Brain microvascular endothelial cell (primary cell): ENCODE data around the gene ITGA3.
A peak's percentile ranks its signal among the peaks of the same experiment; 100 is the strongest.

Experiments
- DNase-seq: peaks from one replicate; pipeline ENCODE4 v3.0.0-alpha.2; 2020
- H3K27ac ChIP-seq: fragments of 250-450 bp; sonication (Bioruptor Pico); 2 replicates; pipeline ENCODE4 v1.5.1; 2020; ENCODE audit warnings: mild to moderate bottlenecking, moderate library complexity
- H3K27me3 ChIP-seq: fragments of 250-450 bp; sonication (Bioruptor Pico); replicated peaks from 2 replicates; pipeline ENCODE4 v1.5.1; 2020; ENCODE audit warnings: mild to moderate bottlenecking
- H3K36me3 ChIP-seq: fragments of 250-450 bp; sonication (Bioruptor Pico); replicated peaks from 2 replicates; pipeline ENCODE4 v1.5.1; 2020; ENCODE audit warnings: mild to moderate bottlenecking
- H3K4me3 ChIP-seq: 2 replicates; pipeline ENCODE4 v1.5.1; 2011; ENCODE audit warnings: low read depth, mild to moderate bottlenecking, control low read depth, low read length, moderate library complexity
- in situ Hi-C: cut with HindIII; loops from 2 replicates; pipeline ENCODE4 v1.10.0; 2017; ENCODE audit warnings: low sequenced_read_pairs, low pct_ligation_motif_present
- TF ChIP-seq, protein P1 (sequence below): IDR thresholded peaks from 2 replicates; pipeline ENCODE4 v1.5.1; 2011; ENCODE audit warnings: low read depth, mild to moderate bottlenecking, moderate library complexity, low read length, control low read depth, inconsistent platforms; ENCODE audit errors: missing control alignments

The ITGA3 gene

DNA sequence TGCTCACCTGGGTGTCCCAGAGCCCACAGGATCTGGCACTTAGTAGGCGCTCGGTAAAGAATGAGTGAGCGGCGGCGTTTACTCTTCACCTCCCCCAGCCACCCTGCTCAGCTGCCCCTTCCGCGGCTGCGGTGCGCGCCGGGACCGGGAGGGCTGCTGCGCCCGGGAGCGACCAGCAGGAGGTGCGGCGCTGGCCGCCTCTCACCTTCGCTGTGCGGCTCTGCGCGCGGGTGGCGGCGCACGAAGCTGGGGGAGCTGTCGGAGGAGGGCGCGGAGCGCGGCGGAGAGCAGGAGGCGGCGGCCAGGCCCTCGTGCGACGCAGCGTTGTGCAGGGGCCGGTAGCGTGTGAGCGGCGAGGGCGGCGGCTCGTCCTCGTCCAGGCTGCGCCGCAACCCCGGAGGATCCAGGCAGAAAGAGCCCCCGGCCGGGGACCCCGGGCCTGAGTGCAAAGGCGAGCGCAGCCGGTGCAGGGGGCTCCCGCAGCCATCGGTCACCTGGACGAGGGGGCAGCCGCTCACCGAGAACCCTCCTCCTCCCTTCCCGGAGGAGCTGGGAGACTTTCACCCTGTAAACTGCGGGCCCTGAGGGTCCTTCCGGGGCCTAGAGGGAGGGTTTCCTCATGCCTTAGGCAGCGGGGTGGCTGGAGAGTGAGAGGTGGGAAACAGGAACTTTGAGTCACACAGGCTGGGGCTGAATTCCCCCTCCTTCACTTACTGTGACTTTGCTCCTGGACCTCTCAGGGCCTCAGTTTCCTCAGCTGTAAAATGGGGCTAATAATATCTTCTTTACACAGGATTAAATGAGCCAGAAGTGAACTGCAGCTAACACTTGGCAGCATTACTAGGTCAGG, 61.5 kb downstream of the ITGA3 start:
- in situ Hi-C loops, result no loop called here
- no peak for DNase-seq

DNA sequence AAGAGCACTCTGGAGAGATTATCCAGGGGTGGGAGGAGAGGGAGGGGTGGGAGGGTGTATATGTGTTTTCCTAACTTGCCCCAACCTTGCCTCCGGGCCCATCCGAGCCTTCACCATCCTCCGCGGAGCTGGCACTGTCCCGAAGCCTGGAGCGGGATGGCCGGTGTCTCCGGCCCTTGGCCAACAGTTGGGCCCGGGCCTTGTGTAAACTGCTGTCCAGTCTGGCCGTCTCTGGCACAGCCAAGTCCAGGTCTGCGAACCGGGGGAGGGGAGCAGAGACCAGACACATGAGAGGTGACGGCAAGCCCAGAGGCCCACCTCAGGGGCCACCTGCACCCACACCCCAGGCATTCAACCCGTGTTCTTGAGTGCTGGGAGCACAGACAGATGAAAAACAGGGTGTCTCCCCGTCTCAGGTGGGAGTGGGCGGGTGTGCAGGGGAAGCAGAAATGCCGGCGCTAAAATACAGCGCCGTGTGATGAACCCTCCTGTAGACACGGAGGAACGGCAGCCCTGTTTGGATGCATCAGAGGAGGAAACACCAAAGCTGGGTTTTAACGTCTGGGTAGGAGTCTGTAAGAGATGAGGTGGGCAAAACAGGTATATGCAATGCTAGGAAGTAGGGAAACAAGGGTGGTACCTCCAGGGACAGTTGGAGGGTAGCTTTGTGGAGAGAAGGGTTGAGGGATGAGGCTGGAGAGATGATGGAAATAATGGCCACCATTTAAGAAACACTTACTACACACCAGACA, 62.3 kb downstream of the ITGA3 start:
- TF ChIP-seq, protein P1, sequence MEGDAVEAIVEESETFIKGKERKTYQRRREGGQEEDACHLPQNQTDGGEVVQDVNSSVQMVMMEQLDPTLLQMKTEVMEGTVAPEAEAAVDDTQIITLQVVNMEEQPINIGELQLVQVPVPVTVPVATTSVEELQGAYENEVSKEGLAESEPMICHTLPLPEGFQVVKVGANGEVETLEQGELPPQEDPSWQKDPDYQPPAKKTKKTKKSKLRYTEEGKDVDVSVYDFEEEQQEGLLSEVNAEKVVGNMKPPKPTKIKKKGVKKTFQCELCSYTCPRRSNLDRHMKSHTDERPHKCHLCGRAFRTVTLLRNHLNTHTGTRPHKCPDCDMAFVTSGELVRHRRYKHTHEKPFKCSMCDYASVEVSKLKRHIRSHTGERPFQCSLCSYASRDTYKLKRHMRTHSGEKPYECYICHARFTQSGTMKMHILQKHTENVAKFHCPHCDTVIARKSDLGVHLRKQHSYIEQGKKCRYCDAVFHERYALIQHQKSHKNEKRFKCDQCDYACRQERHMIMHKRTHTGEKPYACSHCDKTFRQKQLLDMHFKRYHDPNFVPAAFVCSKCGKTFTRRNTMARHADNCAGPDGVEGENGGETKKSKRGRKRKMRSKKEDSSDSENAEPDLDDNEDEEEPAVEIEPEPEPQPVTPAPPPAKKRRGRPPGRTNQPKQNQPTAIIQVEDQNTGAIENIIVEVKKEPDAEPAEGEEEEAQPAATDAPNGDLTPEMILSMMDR, result no peak
- no peak overlapping the region for H3K27ac ChIP-seq
- no peak for DNase-seq
- in situ Hi-C loops, result no loop called here
- H3K36me3 ChIP-seq, result no peaks in the 10 kb centered on the region
- no peaks in the 10 kb centered on the region for H3K27me3 ChIP-seq
- no peak overlapping the region for H3K4me3 ChIP-seq

More for the DNA sequence above, 61.5 kb downstream of the ITGA3 start:
- Histone ChIP-seq H3K4me3 (no peak overlapping the region), H3K27me3 (no peaks in the 10 kb centered on the region), H3K27ac (no peak overlapping the region), H3K36me3 (no peaks in the 10 kb centered on the region)
- TF ChIP-seq, protein P1, result peak; percentile 49

DNA sequence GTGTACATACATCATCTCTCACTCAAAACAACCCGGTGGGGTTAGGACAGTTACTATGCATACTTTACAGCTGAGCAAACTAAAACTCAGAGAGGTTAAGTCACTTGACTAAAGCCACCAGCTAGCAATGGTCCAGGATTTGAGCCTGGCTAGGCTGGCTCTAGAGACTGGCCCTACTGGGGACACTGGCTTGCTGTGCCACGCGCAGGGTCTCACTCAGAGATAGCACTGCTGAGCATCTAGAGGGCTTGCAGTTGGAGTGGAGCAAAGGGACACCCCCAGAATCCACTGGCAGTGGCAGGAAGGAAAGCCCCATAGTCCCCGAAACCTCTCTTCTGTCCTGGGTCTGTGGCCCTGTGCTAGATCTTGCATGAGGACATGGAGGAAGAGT, 62.9 kb downstream of the ITGA3 start:
- Histone ChIP-seq H3K36me3 (no peaks in the 10 kb centered on the region), H3K27ac (no peak overlapping the region), H3K27me3 (no peaks in the 10 kb centered on the region), H3K4me3 (no peak overlapping the region)
- in situ Hi-C loops, result no loop called here
- TF ChIP-seq, protein P1, result no peak
- no peak for DNase-seq

DNA sequence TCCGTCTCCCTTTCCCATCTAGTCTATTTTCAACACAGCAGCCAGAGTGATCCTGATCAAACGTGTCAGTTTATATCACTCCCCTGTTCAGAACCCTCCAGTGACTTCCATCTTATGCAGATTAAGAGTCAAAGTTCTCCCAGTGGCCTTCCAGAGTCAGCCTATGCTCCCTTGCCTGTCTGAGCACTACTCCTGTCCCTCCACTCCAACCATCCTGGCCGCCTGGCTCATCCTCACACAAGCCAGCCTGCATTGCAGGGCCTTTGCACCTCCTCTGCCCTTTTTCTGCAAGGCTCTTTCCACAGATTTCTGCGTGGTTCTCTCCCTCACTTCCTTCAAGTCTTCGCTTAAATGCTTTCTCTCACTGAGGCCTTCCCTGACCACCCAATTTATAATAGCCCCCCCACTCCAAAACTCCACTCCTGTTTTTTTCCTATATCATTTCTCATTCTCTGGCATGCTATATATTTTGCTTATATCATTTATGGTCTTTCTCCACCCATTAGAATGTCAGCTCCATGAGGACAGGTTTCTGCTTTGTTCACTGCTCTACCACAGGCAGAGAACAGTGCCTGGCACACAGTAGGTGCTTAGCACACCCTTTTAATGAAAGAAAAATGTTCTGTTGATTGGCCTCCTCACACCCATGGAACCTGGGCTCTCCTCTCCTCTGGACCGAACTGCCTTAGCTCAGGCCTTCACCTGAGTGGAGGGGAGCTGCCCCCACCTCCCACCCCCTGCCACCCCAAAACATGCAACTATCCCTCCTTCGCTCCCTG, 64.8 kb downstream of the ITGA3 start:
- in situ Hi-C loops, result no loop called here

DNA sequence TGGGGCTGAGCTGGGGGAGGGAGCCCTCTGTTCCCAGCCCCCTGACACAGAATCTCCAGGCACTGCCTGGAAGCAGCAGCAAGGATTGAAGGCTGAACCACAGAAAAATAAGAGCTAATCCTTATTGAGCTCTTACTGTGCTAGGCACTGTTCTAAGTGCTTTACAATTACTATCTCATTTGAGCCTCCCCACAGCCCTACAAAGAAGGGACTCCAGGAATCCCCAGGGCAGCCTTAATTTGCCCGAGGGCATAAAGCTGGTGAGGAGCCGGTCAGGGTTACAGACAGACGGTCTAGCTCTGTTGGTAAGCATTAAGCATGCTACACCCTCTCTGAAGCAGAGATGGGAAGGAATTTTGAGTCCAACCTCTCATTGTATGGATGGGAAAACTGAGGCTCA, 67.0 kb downstream of the ITGA3 start:
- no peak for DNase-seq
- H3K4me3 ChIP-seq, result no peak overlapping the region
- H3K36me3 ChIP-seq, result no peaks in the 10 kb centered on the region
- in situ Hi-C loops, result no loop called here
- TF ChIP-seq, protein P1, result no peak
- no peak overlapping the region for H3K27ac ChIP-seq
- no peaks in the 10 kb centered on the region for H3K27me3 ChIP-seq

More for the DNA sequence above, 64.8 kb downstream of the ITGA3 start:
- H3K4me3 ChIP-seq, result no peak overlapping the region
- no peak overlapping the region for H3K27ac ChIP-seq
- TF ChIP-seq, protein P1, result no peak
- H3K27me3 ChIP-seq, result no peaks in the 10 kb centered on the region
- H3K36me3 ChIP-seq, result no peaks in the 10 kb centered on the region
- DNase-seq, result no peak
